CD14-positive monocyte (primary cell): ENCODE results near the gene SH2D4B. TPM values are rescaled to one million over a fixed set of nuclear protein-coding genes. Genes with fewer than 3 reads are reported as not detected.

ENCODE experiments used
- DNase-seq, 3 donors: peaks; one replicate each; pipeline ENCODE4 v3.0.0-alpha.2; 2011 to 2022
- H2AFZ ChIP-seq: 2 replicates; pipeline ENCODE4 v1.6.0; 2012; ENCODE audit warnings: mild to moderate bottlenecking, low read depth, low read length, inconsistent platforms; ENCODE audit not compliant: insufficient read depth, poor library complexity, severe bottlenecking
- H3K27ac ChIP-seq, 2 donors: 1 replicate in 1 of 2; 2 replicates in 1 of 2; pipeline ENCODE4 v1.5.1; 2012 to 2013; ENCODE audit warnings: low read length in 2 of 2, control low read depth in 1 of 2, inconsistent platforms in 1 of 2, low read depth in 1 of 2, mild to moderate bottlenecking in 1 of 2
- H3K27me3 ChIP-seq, 2 donors: one replicate each; pipeline versions ENCODE4 v1.6.0 to v1.6.1; 2011 to 2013; ENCODE audit warnings: low read length in 2 of 2; ENCODE audit not compliant: control insufficient read depth in 2 of 2, insufficient read depth in 2 of 2
- H3K36me3 ChIP-seq, 2 donors: replicated peaks in 1 of 2; 1 replicate in 1 of 2; 2 replicates in 1 of 2; pipeline versions ENCODE4 v1.5.1 to v1.6.1; 2012 to 2013; ENCODE audit warnings: low read length in 2 of 2, control low read depth in 1 of 2, inconsistent platforms in 1 of 2, mild to moderate bottlenecking in 1 of 2; ENCODE audit not compliant: insufficient read depth in 2 of 2, control insufficient read depth in 1 of 2
- H3K4me1 ChIP-seq, 2 donors: 1 replicate in 1 of 2; 2 replicates in 1 of 2; pipeline versions ENCODE4 v1.5.1 to v1.6.1; 2012 to 2013; ENCODE audit warnings: low read length in 2 of 2, control low read depth in 1 of 2, inconsistent platforms in 1 of 2, mild to moderate bottlenecking in 1 of 2, moderate library complexity in 1 of 2; ENCODE audit not compliant: insufficient read depth in 2 of 2, control insufficient read depth in 1 of 2
- H3K4me2 ChIP-seq: replicated peaks from 2 replicates; pipeline ENCODE3; 2012; ENCODE audit warnings: low read length, moderate library complexity, mild to moderate bottlenecking; ENCODE audit not compliant: poor library complexity, severe bottlenecking; ENCODE audit errors: extremely low read depth
- H3K4me3 ChIP-seq, 3 experiments: fragments of 200-600 bp in 1 of 3; sonication (generic) in 1 of 3; replicated peaks in 1 of 3; 1 replicate in 2 of 3; 2 replicates in 1 of 3; pipeline ENCODE4 v1.5.1; 2011 to 2013; ENCODE audit warnings: low read length in 3 of 3, mild to moderate bottlenecking in 3 of 3, control low read depth in 2 of 3, low read depth in 2 of 3, inconsistent platforms in 1 of 3, moderate library complexity in 1 of 3
- H3K79me2 ChIP-seq: 2 replicates; pipeline ENCODE4 v1.6.0; 2012; ENCODE audit warnings: mild to moderate bottlenecking, control low read depth, inconsistent platforms, low read length, moderate library complexity; ENCODE audit not compliant: insufficient read depth
- H3K9ac ChIP-seq: 2 replicates; pipeline ENCODE4 v1.6.0; 2017; ENCODE audit warnings: low read length, mild to moderate bottlenecking; ENCODE audit not compliant: insufficient read depth, poor library complexity, severe bottlenecking
- H3K9me3 ChIP-seq, 2 donors: replicated peaks in 1 of 2; 1 replicate in 1 of 2; 2 replicates in 1 of 2; pipeline versions ENCODE4 v1.5.1 to v1.6.1; 2012 to 2013; ENCODE audit warnings: low read length in 2 of 2, control low read depth in 1 of 2; ENCODE audit not compliant: control insufficient read depth in 1 of 2, insufficient read depth in 1 of 2
- H4K20me1 ChIP-seq: 2 replicates; pipeline ENCODE4 v1.6.0; 2012; ENCODE audit warnings: mild to moderate bottlenecking, low read length, control low read depth, moderate library complexity; ENCODE audit not compliant: insufficient read depth
- H3K27ac Mint-ChIP-seq, 7 donors: one replicate each; pipeline ENCODE4 v1.8.0; 2020; ENCODE audit warnings: mild to moderate bottlenecking in 7 of 7, mixed read lengths in 7 of 7, moderate library complexity in 6 of 7, inconsistent platforms in 2 of 7
- H3K27me3 Mint-ChIP-seq, 3 donors: one replicate each; pipeline ENCODE4 v1.8.0; 2021 to 2022; ENCODE audit warnings: low read depth in 3 of 3, mild to moderate bottlenecking in 3 of 3, mixed read lengths in 3 of 3, moderate library complexity in 3 of 3, inconsistent platforms in 1 of 3
- H3K36me3 Mint-ChIP-seq, 2 donors: one replicate each; pipeline ENCODE4 v1.8.0; 2020; ENCODE audit warnings: mixed read lengths in 2 of 2, inconsistent platforms in 1 of 2, mild to moderate bottlenecking in 1 of 2
- H3K4me1 Mint-ChIP-seq: one replicate; pipeline ENCODE4 v1.8.0; 2020; ENCODE audit warnings: mild to moderate bottlenecking, mixed read lengths
- H3K4me3 Mint-ChIP-seq, 2 donors: one replicate each; pipeline ENCODE4 v1.8.0; 2020; ENCODE audit warnings: mild to moderate bottlenecking in 2 of 2, mixed read lengths in 2 of 2, moderate library complexity in 1 of 2
- H3K9me3 Mint-ChIP-seq, 7 donors: one replicate each; pipeline ENCODE4 v1.8.0; 2020 to 2022; ENCODE audit warnings: mixed read lengths in 7 of 7, mild to moderate bottlenecking in 6 of 7, moderate library complexity in 6 of 7, inconsistent platforms in 2 of 7
- CTCF ChIP-seq: fragments of 200-600 bp; IDR thresholded peaks from one replicate; pipeline ENCODE4 v1.8.0; 2022; ENCODE audit warnings: antibody characterized with exemption, mild to moderate bottlenecking
- WGBS: methylation state at CpG from one replicate; pipeline ENCODE4 v1.1.5; 2013; ENCODE audit warnings: missing lambda C conversion rate; ENCODE audit not compliant: insufficient coverage; 5-methylcytosine and 5-hydroxymethylcytosine counted together
- intact Hi-C, 2 donors: fragments of 100-400 bp; cut with micrococcal nuclease; formaldehyde crosslinking; loops; one replicate each; pipeline versions ENCODE4 v1.15.0 to v1.15.1; 2023
- polyA plus RNA-seq, 3 donors: library from polyadenylated mRNA; depleted of rRNA in 1 of 3; unstranded in 2 of 3; stranded (reverse) in 1 of 3; fragments of 300-500 nt in 2 of 3; fragments of >200 nt in 1 of 3; fragmentation: Illumina TruSeq in 2 of 3; gene quantifications; 1 replicate in 2 of 3; 2 replicates in 1 of 3; pipeline ENCODE4 v1.2.3, GENCODE V29; 2012 to 2021

Gene SH2D4B
- polyA plus RNA-seq, 3 donors: 0.01 TPM; not detected in 2

- peaks cover 45 to 54% of the 10 kb centered on the region in 2 donors for H3K36me3 Mint-ChIP-seq
- H3K9ac ChIP-seq: peak overlapping the region; percentile 54
- peaks cover 69% of the 10 kb centered on the region for H4K20me1 ChIP-seq
- TF ChIP-seq CTCF: no peak
- peak overlapping the region; percentile 92 to 95 for H3K27ac ChIP-seq
- no peak overlapping the region for H2AFZ ChIP-seq
- DNase-seq: peak in 1 of 3 donors; percentile 70
- peak overlapping the region; percentile 94 to 99 (median 97) for H3K27ac Mint-ChIP-seq
- intact Hi-C loops: loop anchor here in 1 of 2 donors (2.0 to 5.0 kb wide), 2 partner anchors 14 to 43 kb away; no protein-coding TSS in a partner anchor
- no peaks in the 10 kb centered on the region for H3K27me3 ChIP-seq
- WGBS: 62% methylated on average over 7 of the region's 14 CpGs
- H3K27me3 Mint-ChIP-seq: no peaks in the 10 kb centered on the region
- peaks cover 99% of the 10 kb centered on the region for H3K4me1 Mint-ChIP-seq
- H3K4me1 ChIP-seq: peaks cover 96 to 100% of the 10 kb centered on the region in 2 donors
- H3K9me3 ChIP-seq: no peaks in the 10 kb centered on the region
- peaks cover 88% of the 10 kb centered on the region for H3K79me2 ChIP-seq
- H3K4me2 ChIP-seq: peak overlapping the region; percentile 25
- peaks cover 0 to 6% (median 0%) of the 10 kb centered on the region in 7 donors for H3K9me3 Mint-ChIP-seq
- H3K4me3 ChIP-seq: peak overlapping the region in 1 of 3 experiments; percentile 60
- H3K4me3 Mint-ChIP-seq: peak overlapping the region; percentile 54 to 61
- H3K36me3 ChIP-seq: peaks cover 0 to 14% of the 10 kb centered on the region in 2 donors
These were observed 36.9 kb upstream of the SH2D4B start for GRCh38 chr10:80500572-80501380.

GRCh38 chr10:80501381-80501912 is 36.3 kb upstream of the SH2D4B start:
- Histone ChIP-seq H3K4me3 (no peak overlapping the region), H3K27ac (peak overlapping the region; percentile 92 to 95), H4K20me1 (peaks cover 76% of the 10 kb centered on the region), H3K36me3 (peaks cover 3 to 17% of the 10 kb centered on the region in 2 donors), H3K9ac (no peak overlapping the region), H3K27me3 (no peaks in the 10 kb centered on the region), H3K4me2 (no peak overlapping the region), H2AFZ (no peak overlapping the region), H3K4me1 (peaks cover 92 to 96% of the 10 kb centered on the region in 2 donors), H3K79me2 (peaks cover 88% of the 10 kb centered on the region), H3K9me3 (no peaks in the 10 kb centered on the region)
- TF ChIP-seq CTCF: no peak
- peaks cover 42 to 55% of the 10 kb centered on the region in 2 donors for H3K36me3 Mint-ChIP-seq
- peaks cover 0 to 3% (median 0%) of the 10 kb centered on the region in 7 donors for H3K9me3 Mint-ChIP-seq
- no peak for DNase-seq
- no peaks in the 10 kb centered on the region for H3K27me3 Mint-ChIP-seq
- 100% methylated on average over 3 of the region's 3 CpGs for WGBS
- H3K4me1 Mint-ChIP-seq: peaks cover 93% of the 10 kb centered on the region
- intact Hi-C loops: loop anchor here in 1 of 2 donors (2.0 to 5.0 kb wide), 2 partner anchors 15 to 44 kb away; no protein-coding TSS in a partner anchor
- no peak overlapping the region for H3K4me3 Mint-ChIP-seq
- H3K27ac Mint-ChIP-seq: peak overlapping the region; percentile 53 to 99 (median 97)
